ENCODE results near the gene ZC3H7A. TPM values are rescaled to one million over a fixed set of nuclear protein-coding genes. Genes with fewer than 3 reads are reported as not detected.
"Not testable (repeated sequence)": the region's sequence is repeated elsewhere in the genome, so short reads cannot be mapped to it uniquely, and the experiment has no call there.

The ZC3H7A gene
- total RNA-seq, 5 donors from 2014 or later (not counting 1 experiment from before 2014, with no cell fraction given): 57.6 to 115 (median 68.2) TPM

GRCh38 chr16:11836650-11837244, 39.7 kb upstream of the ZC3H7A start:
- no peaks in the 10 kb centered on the region for H3K27me3 Mint-ChIP-seq
- ChIA-PET CTCF (no interaction called here), POLR2A (no interaction called here)
- H3K9me3 Mint-ChIP-seq: no peaks in the 10 kb centered on the region
- peaks cover 5 to 55% of the 10 kb centered on the region in 2 donors for H3K36me3 ChIP-seq (ENCODE audit: control insufficient read depth in 2 of 2, extremely low read depth in 1 of 2, insufficient read depth in 1 of 2, low read length in 1 of 2)
- ATAC-seq (replicated peaks in 1 of 4): no peak
- H3K27ac Mint-ChIP-seq: no peak overlapping the region
- H3K4me3 ChIP-seq (ENCODE audit: control insufficient read depth in 1 of 2, extremely low read depth in 1 of 2, low read length in 1 of 2): no peak overlapping the region
- DNase-seq: no peak
- H3K27ac ChIP-seq (ENCODE audit: low read length): no peak overlapping the region
- H3K4me1 ChIP-seq (ENCODE audit: control insufficient read depth in 1 of 2, extremely low read depth in 1 of 2, insufficient read depth in 2 of 2, low read length in 2 of 2): no peaks in the 10 kb centered on the region
- H3K4me1 Mint-ChIP-seq: peaks cover 0 to 6% (median 0%) of the 10 kb centered on the region in 3 donors
- H3K36me3 Mint-ChIP-seq: peaks cover 35% of the 10 kb centered on the region
- H3K9me3 ChIP-seq: no peaks in the 10 kb centered on the region
- H3K4me3 Mint-ChIP-seq: no peak overlapping the region
- WGBS (ENCODE audit: insufficient coverage): no CpG with 5 or more reads among the region's 7 CpGs
- no peaks in the 10 kb centered on the region for H3K27me3 ChIP-seq (replicated peaks in 1 of 2; ENCODE audit: control insufficient read depth in 2 of 2, extremely low read depth in 1 of 2, insufficient read depth in 2 of 2, low read length in 1 of 2)

- Histone ChIP-seq H3K9me3 (no peaks in the 10 kb centered on the region), H3K4me3 (ENCODE audit: control insufficient read depth in 1 of 2, extremely low read depth in 1 of 2, low read length in 1 of 2) (no peak overlapping the region), H3K27ac (ENCODE audit: low read length) (no peak overlapping the region), H3K4me1 (ENCODE audit: control insufficient read depth in 1 of 2, extremely low read depth in 1 of 2, insufficient read depth in 2 of 2, low read length in 2 of 2) (no peaks in the 10 kb centered on the region), H3K27me3 (replicated peaks in 1 of 2; ENCODE audit: control insufficient read depth in 2 of 2, extremely low read depth in 1 of 2, insufficient read depth in 2 of 2, low read length in 1 of 2) (no peaks in the 10 kb centered on the region), H3K36me3 (ENCODE audit: control insufficient read depth in 2 of 2, extremely low read depth in 1 of 2, insufficient read depth in 1 of 2, low read length in 1 of 2) (peaks cover 2 to 48% of the 10 kb centered on the region in 2 donors)
- ATAC-seq (replicated peaks in 1 of 4): no peak
- WGBS (ENCODE audit: insufficient coverage): 73% methylated on average over 4 of the region's 9 CpGs
- no peak overlapping the region for H3K27ac Mint-ChIP-seq
- DNase-seq: no peak
- no peaks in the 10 kb centered on the region for H3K27me3 Mint-ChIP-seq
- H3K36me3 Mint-ChIP-seq: peaks cover 30% of the 10 kb centered on the region
- ChIA-PET POLR2A (interaction anchor here in 1 of 2 donors (0.6 kb wide), 1 partner anchor 669 kb away, joined by 3 read pairs; no protein-coding TSS in a partner anchor), CTCF (no interaction called here)
- H3K9me3 Mint-ChIP-seq: no peaks in the 10 kb centered on the region
- no peak overlapping the region for H3K4me3 Mint-ChIP-seq
- H3K4me1 Mint-ChIP-seq: peaks cover 0 to 6% (median 0%) of the 10 kb centered on the region in 3 donors
Observed at GRCh38 chr16:11835891-11836649, 39.0 kb upstream of the ZC3H7A start.

GRCh38 chr16:11835309-11835708, 38.3 kb upstream of the ZC3H7A start:
- Mint-ChIP-seq H3K36me3 (peaks cover 27% of the 10 kb centered on the region), H3K4me1 (peaks cover 0 to 6% (median 0%) of the 10 kb centered on the region in 3 donors), H3K27ac (no peak overlapping the region), H3K9me3 (no peaks in the 10 kb centered on the region), H3K27me3 (no peaks in the 10 kb centered on the region), H3K4me3 (no peak overlapping the region)
- Histone ChIP-seq H3K36me3 (ENCODE audit: control insufficient read depth in 2 of 2, extremely low read depth in 1 of 2, insufficient read depth in 1 of 2, low read length in 1 of 2) (peaks cover 0 to 41% of the 10 kb centered on the region in 2 donors), H3K27ac (ENCODE audit: low read length) (no peak overlapping the region), H3K27me3 (replicated peaks in 1 of 2; ENCODE audit: control insufficient read depth in 2 of 2, extremely low read depth in 1 of 2, insufficient read depth in 2 of 2, low read length in 1 of 2) (no peaks in the 10 kb centered on the region), H3K9me3 (no peaks in the 10 kb centered on the region), H3K4me3 (ENCODE audit: control insufficient read depth in 1 of 2, extremely low read depth in 1 of 2, low read length in 1 of 2) (no peak overlapping the region), H3K4me1 (ENCODE audit: control insufficient read depth in 1 of 2, extremely low read depth in 1 of 2, insufficient read depth in 2 of 2, low read length in 2 of 2) (no peaks in the 10 kb centered on the region)
- DNase-seq: no peak
- 100% methylated on average over 2 of the region's 4 CpGs for WGBS (ENCODE audit: insufficient coverage)
- ATAC-seq (replicated peaks in 1 of 4): no peak
- CTCF ChIA-PET: no interaction called here
- POLR2A ChIA-PET: interaction anchor here (0.5 to 0.6 kb wide), 4 partner anchors 74 to 890 kb away, joined by 3 to 4 read pairs (median 3); no protein-coding TSS in a partner anchor

GRCh38 chr16:11833951-11834695, 37.1 kb upstream of the ZC3H7A start:
- H3K27ac ChIP-seq (ENCODE audit: low read length): no peak overlapping the region
- Mint-ChIP-seq H3K27ac (no peak overlapping the region), H3K27me3 (no peaks in the 10 kb centered on the region), H3K36me3 (peaks cover 19% of the 10 kb centered on the region), H3K4me1 (peaks cover 0 to 6% (median 0%) of the 10 kb centered on the region in 3 donors), H3K9me3 (no peaks in the 10 kb centered on the region), H3K4me3 (no peak overlapping the region)
- no peaks in the 10 kb centered on the region for H3K4me1 ChIP-seq (ENCODE audit: control insufficient read depth in 1 of 2, extremely low read depth in 1 of 2, insufficient read depth in 2 of 2, low read length in 2 of 2)
- CTCF ChIA-PET: interaction anchor here in 1 of 2 donors (0.6 kb wide), 1 partner anchor 1044 kb away, joined by 5 read pairs; no protein-coding TSS in a partner anchor
- no CpG with 5 or more reads among the region's 6 CpGs for WGBS (ENCODE audit: insufficient coverage)
- no peak overlapping the region for H3K4me3 ChIP-seq (ENCODE audit: control insufficient read depth in 1 of 2, extremely low read depth in 1 of 2, low read length in 1 of 2)
- no peak for DNase-seq
- H3K36me3 ChIP-seq (ENCODE audit: control insufficient read depth in 2 of 2, extremely low read depth in 1 of 2, insufficient read depth in 1 of 2, low read length in 1 of 2): peaks cover 0 to 29% of the 10 kb centered on the region in 2 donors
- H3K27me3 ChIP-seq (replicated peaks in 1 of 2; ENCODE audit: control insufficient read depth in 2 of 2, extremely low read depth in 1 of 2, insufficient read depth in 2 of 2, low read length in 1 of 2): no peaks in the 10 kb centered on the region
- ATAC-seq (replicated peaks in 1 of 4): no peak
- POLR2A ChIA-PET: interaction anchor here in 1 of 2 donors (0.6 kb wide), 1 partner anchor 889 kb away, joined by 4 read pairs; no protein-coding TSS in a partner anchor
- no peaks in the 10 kb centered on the region for H3K9me3 ChIP-seq

- Histone ChIP-seq H3K4me1 (ENCODE audit: control insufficient read depth in 1 of 2, extremely low read depth in 1 of 2, insufficient read depth in 2 of 2, low read length in 2 of 2) (no peaks in the 10 kb centered on the region), H3K4me3 (ENCODE audit: control insufficient read depth in 1 of 2, extremely low read depth in 1 of 2, low read length in 1 of 2) (no peak overlapping the region), H3K27me3 (replicated peaks in 1 of 2; ENCODE audit: control insufficient read depth in 2 of 2, extremely low read depth in 1 of 2, insufficient read depth in 2 of 2, low read length in 1 of 2) (no peaks in the 10 kb centered on the region), H3K27ac (ENCODE audit: low read length) (no peak overlapping the region), H3K36me3 (ENCODE audit: control insufficient read depth in 2 of 2, extremely low read depth in 1 of 2, insufficient read depth in 1 of 2, low read length in 1 of 2) (no peaks in the 10 kb centered on the region), H3K9me3 (no peaks in the 10 kb centered on the region)
- Mint-ChIP-seq H3K9me3 (no peaks in the 10 kb centered on the region), H3K4me3 (no peak overlapping the region), H3K27ac (no peak overlapping the region), H3K27me3 (no peaks in the 10 kb centered on the region), H3K4me1 (no peaks in the 10 kb centered on the region), H3K36me3 (no peaks in the 10 kb centered on the region)
- DNase-seq (no peak), ATAC-seq (replicated peaks in 1 of 4) (no peak)
- WGBS (ENCODE audit: insufficient coverage): 83% methylated on average over 4 of the region's 5 CpGs
- ChIA-PET POLR2A (interaction anchor here (0.7 to 1.0 kb wide), 3 partner anchors 13 to 60 kb away, joined by 3 to 11 read pairs (median 4); no protein-coding TSS in a partner anchor), CTCF (no interaction called here)
Observed at GRCh38 chr16:11828696-11829095, 31.6 kb upstream of the ZC3H7A start.

GRCh38 chr16:11825520-11826165, 28.6 kb upstream of the ZC3H7A start:
- H3K9me3 Mint-ChIP-seq; H3K4me1 ChIP-seq (ENCODE audit: control insufficient read depth in 1 of 2, extremely low read depth in 1 of 2, insufficient read depth in 2 of 2, low read length in 2 of 2); H3K4me1 Mint-ChIP-seq; H3K27me3 ChIP-seq (replicated peaks in 1 of 2; ENCODE audit: control insufficient read depth in 2 of 2, extremely low read depth in 1 of 2, insufficient read depth in 2 of 2, low read length in 1 of 2); DNase-seq; CTCF ChIA-PET; H3K27me3 Mint-ChIP-seq; H3K4me3 ChIP-seq (ENCODE audit: control insufficient read depth in 1 of 2, extremely low read depth in 1 of 2, low read length in 1 of 2); H3K9me3 ChIP-seq; H3K27ac ChIP-seq (ENCODE audit: low read length); H3K36me3 Mint-ChIP-seq; H3K4me3 Mint-ChIP-seq; ATAC-seq (replicated peaks in 1 of 4); POLR2A ChIA-PET; H3K36me3 ChIP-seq (ENCODE audit: control insufficient read depth in 2 of 2, extremely low read depth in 1 of 2, insufficient read depth in 1 of 2, low read length in 1 of 2); H3K27ac Mint-ChIP-seq: not testable (repeated sequence)
- 90% methylated on average over 4 of the region's 13 CpGs for WGBS (ENCODE audit: insufficient coverage)

Data from T-cell (primary cell).